HCT116 (cell line): ENCODE measurements around the gene SRGN. TPM values are rescaled to one million over a fixed set of nuclear protein-coding genes. Genes with fewer than 3 reads are reported as not detected.

Experiments used
- ATAC-seq: fragments of 200-7000 bp; cut with Tn5 transposase; 2 replicates; pipeline ENCODE4 v1.9.1; 2020; ENCODE audit warnings: mild to moderate bottlenecking, moderate library complexity
- BruUV-seq: library from RNA; stranded (reverse); fragments of 400-500 nt; replicated peaks from 2 replicates; lab custom pipeline; 2021; lab: Mats Ljungman, UMichigan
- CTCF ChIA-PET: fragments of 300-600 bp; sonication (Branson Sonifier 250); formaldehyde crosslinking; loops from one replicate; lab custom pipeline; 2021; ENCODE audit warnings: antibody characterized with exemption; lab: Charles Lee
- POLR2A ChIA-PET: fragments of 300-600, 350-600 bp; sonication (Branson Sonifier 250); formaldehyde crosslinking; loops from one replicate; lab custom pipeline; 2021; ENCODE audit warnings: antibody characterized with exemption; lab: Charles Lee
- RAD21 ChIA-PET, 2 experiments: fragments of 300-600 bp; sonication (Branson Sonifier 250); formaldehyde crosslinking; loops; one replicate each; lab custom pipeline; 2023; ENCODE audit warnings: low total read pairs in 2 of 2; ENCODE audit not compliant: uncharacterized antibody in 2 of 2, unreplicated experiment in 2 of 2, low non-redundant PET in 1 of 2; lab: Charles Lee
- DNase-seq: peaks from one replicate; pipeline ENCODE4 v3.0.0-alpha.2; 2010; ENCODE audit warnings: low read depth, low spot score
- H2AFZ ChIP-seq: fragments of 200-600 bp; shearing (Covaris generic), sonication (generic); 2 replicates; pipeline ENCODE4 v1.6.1; 2017; ENCODE audit warnings: low read depth, mixed run types, mixed read lengths, antibody characterized with exemption, low read length; ENCODE audit not compliant: poor library complexity, severe bottlenecking
- H3K27ac ChIP-seq: 2 replicates; pipeline ENCODE4 v1.5.1; 2012; ENCODE audit warnings: low read depth, low read length
- H3K27me3 ChIP-seq: fragments of 200-600 bp; sonication (generic); 2 replicates; pipeline ENCODE4 v1.6.1; 2016; ENCODE audit warnings: mixed run types, low read length, mixed read lengths; ENCODE audit not compliant: insufficient read depth
- H3K36me3 ChIP-seq, 2 experiments: fragments of 200-500 bp in 1 of 2; fragments of 200-600 bp in 1 of 2; sonication (Bioruptor generic) in 1 of 2; sonication (generic) in 1 of 2; 2 replicates each; pipeline versions ENCODE4 v1.5.1 to v1.6.1; 2014 to 2016; ENCODE audit warnings: low read length in 2 of 2, inconsistent platforms in 1 of 2, mixed read lengths in 1 of 2, mixed run types in 1 of 2; ENCODE audit not compliant: insufficient read depth in 2 of 2, control insufficient read depth in 1 of 2
- H3K4me1 ChIP-seq, 2 experiments: fragments of 200-600 bp in 1 of 2; sonication (generic) in 1 of 2; 2 replicates each; pipeline versions ENCODE4 v1.5.1 to v1.6.1; 2012 to 2017; ENCODE audit warnings: low read length in 2 of 2, inconsistent platforms in 1 of 2, mild to moderate bottlenecking in 1 of 2, mixed read lengths in 1 of 2, mixed run types in 1 of 2, moderate library complexity in 1 of 2; ENCODE audit not compliant: insufficient read depth in 2 of 2, control insufficient read depth in 1 of 2
- H3K4me2 ChIP-seq: fragments of 200-600 bp; sonication (generic); 2 replicates; pipeline ENCODE4 v1.6.1; 2017; ENCODE audit warnings: mixed run types, low read length, mixed read lengths
- H3K4me3 ChIP-seq, 2 experiments: fragments of 200-600 bp in 1 of 2; sonication (generic) in 1 of 2; replicated peaks in 1 of 2; 2 replicates each; pipeline ENCODE4 v1.5.1; 2011 to 2016; ENCODE audit warnings: low read length in 2 of 2, control low read depth in 1 of 2, low read depth in 1 of 2, mild to moderate bottlenecking in 1 of 2, mixed read lengths in 1 of 2, mixed run types in 1 of 2
- H3K79me2 ChIP-seq: fragments of 200-600 bp; sonication (generic); 2 replicates; pipeline ENCODE4 v1.6.1; 2017; ENCODE audit warnings: mild to moderate bottlenecking, mixed run types, low read length, moderate library complexity, mixed read lengths; ENCODE audit not compliant: insufficient read depth
- H3K9ac ChIP-seq: fragments of 200-600 bp; sonication (generic); 2 replicates; pipeline ENCODE4 v1.6.1; 2016; ENCODE audit warnings: low read length, mixed read lengths
- H3K9me2 ChIP-seq: fragments of 200-600 bp; sonication (generic), shearing (Covaris generic); 2 replicates; pipeline ENCODE4 v1.6.1; 2017; ENCODE audit warnings: mixed run types, mild to moderate bottlenecking, moderate library complexity; ENCODE audit not compliant: insufficient read depth
- H3K9me3 ChIP-seq, 2 experiments: fragments of 200-500 bp in 1 of 2; fragments of 200-600 bp in 1 of 2; sonication (Bioruptor generic) in 1 of 2; sonication (generic) in 1 of 2; 2 replicates each; pipeline ENCODE4 v1.6.1; 2014 to 2017; ENCODE audit warnings: low read length in 2 of 2, mixed read lengths in 2 of 2, inconsistent platforms in 1 of 2, low read depth in 1 of 2, mild to moderate bottlenecking in 1 of 2, mixed run types in 1 of 2, moderate library complexity in 1 of 2; ENCODE audit not compliant: control insufficient read depth in 1 of 2, insufficient read depth in 1 of 2
- H4K20me1 ChIP-seq: fragments of 200-600 bp; sonication (generic), shearing (Covaris generic); 2 replicates; pipeline ENCODE4 v1.6.1; 2017; ENCODE audit warnings: mixed run types, mild to moderate bottlenecking, moderate library complexity; ENCODE audit not compliant: insufficient read depth
- CTCF ChIP-seq, 3 experiments: fragments of 200-600 bp in 1 of 3; sonication (generic) in 1 of 3; IDR thresholded peaks in 2 of 3; conservative IDR thresholded peaks in 1 of 3; 2 replicates each; pipeline ENCODE4 v1.5.1; 2012 to 2017; ENCODE audit warnings: low read depth in 2 of 3, low read length in 2 of 3, antibody characterized with exemption in 1 of 3, borderline replicate concordance in 1 of 3, control low read depth in 1 of 3, mild to moderate bottlenecking in 1 of 3, mixed read lengths in 1 of 3, mixed run types in 1 of 3, moderate library complexity in 1 of 3; ENCODE audit not compliant: insufficient read depth in 1 of 3
- EGR1 ChIP-seq: IDR thresholded peaks from 2 replicates; pipeline ENCODE4 v1.6.1; 2012; ENCODE audit warnings: low read depth
- ELF1 ChIP-seq: IDR thresholded peaks from 2 replicates; pipeline ENCODE4 v1.6.1; 2012; ENCODE audit warnings: low read depth, borderline replicate concordance
- EZH2phosphoT487 ChIP-seq: fragments of 200-600 bp; IDR thresholded peaks from 2 replicates; pipeline ENCODE4 v1.6.1; 2018; ENCODE audit warnings: antibody characterized with exemption, borderline replicate concordance
- FOSL1 ChIP-seq: IDR thresholded peaks from 2 replicates; pipeline ENCODE4 v1.6.1; 2012; ENCODE audit warnings: low read depth
- RAD21 ChIP-seq: IDR thresholded peaks from 2 replicates; pipeline ENCODE4 v1.6.1; 2012; ENCODE audit warnings: low read depth, mild to moderate bottlenecking
- REST ChIP-seq: IDR thresholded peaks from 2 replicates; pipeline ENCODE4 v1.6.1; 2012; ENCODE audit warnings: low read depth
- SIN3A ChIP-seq: IDR thresholded peaks from 2 replicates; pipeline ENCODE4 v1.6.1; 2012; ENCODE audit warnings: low read depth
- SRF ChIP-seq: IDR thresholded peaks from 2 replicates; pipeline ENCODE4 v1.6.1; 2012; ENCODE audit warnings: low read depth
- YY1 ChIP-seq: IDR thresholded peaks from 2 replicates; pipeline ENCODE4 v1.6.1; 2011; ENCODE audit warnings: low read length, low read depth, moderate library complexity, mild to moderate bottlenecking; ENCODE audit not compliant: insufficient replicate concordance; ENCODE audit errors: extremely low read depth
- ZFX ChIP-seq: fragments of 450-650 bp; IDR thresholded peaks from 2 replicates; pipeline ENCODE4 v1.6.1; 2017
- ZNF274 ChIP-seq: fragments of 200-500 bp; sonication (Bioruptor generic); IDR thresholded peaks from 2 replicates; pipeline ENCODE4 v1.6.1; 2014; ENCODE audit warnings: mild to moderate bottlenecking, low read depth, low read length, inconsistent platforms
- intact Hi-C: fragments of 100-400 bp; cut with micrococcal nuclease; formaldehyde crosslinking; loops from 2 replicates; pipeline ENCODE4 v1.10.0; 2022
- total RNA-seq: library from RNA; stranded (reverse); gene quantifications from one replicate; pipeline ENCODE4 v1.2.1, GENCODE V29; 2021; ENCODE audit not compliant: unreplicated experiment
- TF ChIP-seq, protein P1 (sequence below): IDR thresholded peaks from 2 replicates; pipeline ENCODE4 v1.6.1; 2012
- TF ChIP-seq, protein P2 (sequence below): IDR thresholded peaks from 2 replicates; pipeline ENCODE4 v1.6.1; 2011; ENCODE audit warnings: mild to moderate bottlenecking, low read length, moderate library complexity; ENCODE audit not compliant: insufficient replicate concordance; ENCODE audit errors: extremely low read depth

SRGN gene
- total RNA-seq, 1 experiment from 2014 or later, result 1.8 TPM

DNA sequence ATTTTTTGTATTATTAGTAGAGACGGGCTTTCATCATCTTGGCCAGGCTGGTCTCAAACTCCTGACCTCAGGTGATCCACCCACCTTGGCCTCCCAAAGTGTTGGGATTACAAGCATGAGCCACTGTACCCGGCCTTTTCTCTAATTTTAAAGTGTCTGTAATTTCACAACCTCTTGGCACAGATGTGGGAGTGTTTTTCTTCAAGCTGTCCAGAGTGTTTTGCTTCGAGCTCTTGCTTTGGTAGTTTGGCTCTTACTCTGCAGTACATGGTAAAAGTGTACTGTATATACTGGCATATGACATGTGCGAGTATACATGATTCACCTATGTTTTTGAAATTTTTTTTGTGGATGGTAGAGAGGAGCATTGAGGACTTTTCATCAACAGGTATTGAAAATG lies 9.8 kb downstream of the SRGN start:
- H3K4me1 ChIP-seq, result peaks cover 0 to 2% of the 10 kb centered on the region in 2 experiments; a peak in 2 of 4 replicates
- no peak for ATAC-seq
- no peak overlapping the region for H3K9ac ChIP-seq
- H4K20me1 ChIP-seq, result no peaks in the 10 kb centered on the region
- H3K27ac ChIP-seq, result no peak overlapping the region
- no peak overlapping the region for H2AFZ ChIP-seq
- no peaks in the 10 kb centered on the region for H3K79me2 ChIP-seq
- intact Hi-C loops, result no loop called here
- no peak overlapping the region for H3K4me3 ChIP-seq
- H3K27me3 ChIP-seq, result no peaks in the 10 kb centered on the region
- no peak overlapping the region for H3K4me2 ChIP-seq
- ChIA-PET CTCF (no interaction called here), RAD21 (no interaction called here), POLR2A (no interaction called here)
- BruUV-seq, result no TSS peak
- H3K9me3 ChIP-seq, result no peaks in the 10 kb centered on the region
- H3K9me2 ChIP-seq, result no peaks in the 10 kb centered on the region
- no peak for DNase-seq
- TF ChIP-seq ZNF274, result no peak
- TF ChIP-seq EZH2phosphoT487, result no peak
- TF ChIP-seq REST, result no peak
- TF ChIP-seq YY1, result no peak
- no peak for TF ChIP-seq SRF
- TF ChIP-seq CTCF (IDR thresholded peaks at IDR 0.05 in 2 of 3, conservative IDR thresholded peaks at IDR 0.05 in 1 of 3; ENCODE audit: borderline replicate concordance in 1 of 3, insufficient read depth in 1 of 3, low read depth in 2 of 3, low read length in 2 of 3), result no peak
- TF ChIP-seq RAD21, result no peak
- no peak for TF ChIP-seq FOSL1
- TF ChIP-seq EGR1, result no peak
- no peak for TF ChIP-seq SIN3A
- no peak for TF ChIP-seq ELF1
- no peak for TF ChIP-seq ZFX
- TF ChIP-seq, protein P1, sequence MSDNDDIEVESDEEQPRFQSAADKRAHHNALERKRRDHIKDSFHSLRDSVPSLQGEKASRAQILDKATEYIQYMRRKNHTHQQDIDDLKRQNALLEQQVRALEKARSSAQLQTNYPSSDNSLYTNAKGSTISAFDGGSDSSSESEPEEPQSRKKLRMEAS, result no peak
- TF ChIP-seq, protein P2, sequence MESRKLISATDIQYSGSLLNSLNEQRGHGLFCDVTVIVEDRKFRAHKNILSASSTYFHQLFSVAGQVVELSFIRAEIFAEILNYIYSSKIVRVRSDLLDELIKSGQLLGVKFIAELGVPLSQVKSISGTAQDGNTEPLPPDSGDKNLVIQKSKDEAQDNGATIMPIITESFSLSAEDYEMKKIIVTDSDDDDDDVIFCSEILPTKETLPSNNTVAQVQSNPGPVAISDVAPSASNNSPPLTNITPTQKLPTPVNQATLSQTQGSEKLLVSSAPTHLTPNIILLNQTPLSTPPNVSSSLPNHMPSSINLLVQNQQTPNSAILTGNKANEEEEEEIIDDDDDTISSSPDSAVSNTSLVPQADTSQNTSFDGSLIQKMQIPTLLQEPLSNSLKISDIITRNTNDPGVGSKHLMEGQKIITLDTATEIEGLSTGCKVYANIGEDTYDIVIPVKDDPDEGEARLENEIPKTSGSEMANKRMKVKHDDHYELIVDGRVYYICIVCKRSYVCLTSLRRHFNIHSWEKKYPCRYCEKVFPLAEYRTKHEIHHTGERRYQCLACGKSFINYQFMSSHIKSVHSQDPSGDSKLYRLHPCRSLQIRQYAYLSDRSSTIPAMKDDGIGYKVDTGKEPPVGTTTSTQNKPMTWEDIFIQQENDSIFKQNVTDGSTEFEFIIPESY, result no peak
- no peaks in the 10 kb centered on the region for H3K36me3 ChIP-seq
